Activated CD8-positive, alpha-beta T cell treated with anti-CD3 and anti-CD28 coated beads, Interleukin-2, amount 10 ng/mL, durations not matched to agents 7 days and 5 days (primary cell): ENCODE data around the gene NEK8. TPM values are rescaled to one million over a fixed set of nuclear protein-coding genes. Genes with fewer than 3 reads are reported as not detected.

Source experiments
- ATAC-seq: fragments of 150-1000 bp; cut with Tn5 transposase; one replicate; pipeline ENCODE4 v1.10.0; 2021; ENCODE audit warnings: moderate library complexity
- CTCF ChIA-PET: fragments of 350-600 bp; sonication (Branson Sonifier 250); formaldehyde crosslinking; loops from one replicate; lab custom pipeline; 2021; ENCODE audit warnings: antibody characterized with exemption; lab: Charles Lee
- POLR2A ChIA-PET: fragments of 350-600 bp; sonication (Branson Sonifier 250); formaldehyde crosslinking; loops from one replicate; lab custom pipeline; 2021; ENCODE audit warnings: antibody characterized with exemption; lab: Charles Lee
- DNase-seq: peaks from one replicate; pipeline ENCODE4 v3.0.0-alpha.2; 2020
- H3K27ac Mint-ChIP-seq: one replicate; pipeline ENCODE4 v1.8.0; 2021; ENCODE audit warnings: mild to moderate bottlenecking, mixed read lengths
- H3K27me3 Mint-ChIP-seq: one replicate; pipeline ENCODE4 v1.8.0; 2021; ENCODE audit warnings: low read depth, mixed read lengths
- H3K36me3 Mint-ChIP-seq: one replicate; pipeline ENCODE4 v1.8.0; 2021; ENCODE audit warnings: low read depth, mixed read lengths
- H3K4me1 Mint-ChIP-seq: one replicate; pipeline ENCODE4 v1.8.0; 2021; ENCODE audit warnings: low read depth, mixed read lengths
- H3K4me3 Mint-ChIP-seq: one replicate; pipeline ENCODE4 v1.8.0; 2021; ENCODE audit warnings: mild to moderate bottlenecking, mixed read lengths
- H3K9me3 Mint-ChIP-seq: one replicate; pipeline ENCODE4 v1.8.0; 2022; ENCODE audit warnings: mixed read lengths; ENCODE audit not compliant: insufficient read depth
- total RNA-seq, 2 experiments: library from RNA; stranded (reverse); gene quantifications; one replicate each; pipeline ENCODE4 v1.2.3, GENCODE V29; 2021

Gene NEK8
- total RNA-seq, 2 experiments from 2014 or later = 4.8 to 5.0 TPM

- H3K4me1 Mint-ChIP-seq = peaks cover 55% of the 10 kb centered on the region
- ChIA-PET POLR2A (interaction anchor here (0.5 to 13.0 kb wide), 3 partner anchors 13 to 159 kb away, joined by 5 to 212 read pairs (median 7); partner anchors contain the start of genes NEK8 and TLCD1), CTCF (interaction anchor here (1.0 to 17.5 kb wide), 5 partner anchors 10 to 176 kb away, joined by 3 to 736 read pairs (median 5); partner anchors contain the start of genes NEK8 and TLCD1)
- ATAC-seq = no peak
- no peak overlapping the region for H3K4me3 Mint-ChIP-seq
- no peaks in the 10 kb centered on the region for H3K27me3 Mint-ChIP-seq
- H3K9me3 Mint-ChIP-seq = peaks cover 3% of the 10 kb centered on the region
- peaks cover 29% of the 10 kb centered on the region for H3K36me3 Mint-ChIP-seq
- peak overlapping the region; percentile 64 for H3K27ac Mint-ChIP-seq
- no peak for DNase-seq
Observed at GRCh38 chr17:28740406-28741357, 12.1 kb downstream of the NEK8 start.

GRCh38 chr17:28741358-28742349 is 13.1 kb downstream of the NEK8 start:
- H3K9me3 Mint-ChIP-seq = peaks cover 3% of the 10 kb centered on the region
- peaks cover 57% of the 10 kb centered on the region for H3K4me1 Mint-ChIP-seq
- H3K4me3 Mint-ChIP-seq = no peak overlapping the region
- CTCF ChIA-PET = interaction anchor here (0.6 to 17.5 kb wide), 7 partner anchors 9 to 183 kb away, joined by 3 to 736 read pairs (median 4); partner anchors contain the start of genes NEK8, RPL23A and TLCD1
- no peak for DNase-seq
- POLR2A ChIA-PET = interaction anchor here (1.1 to 13.0 kb wide), 2 partner anchors 10 to 15 kb away, joined by 3 to 212 read pairs; partner anchors contain the start of genes NEK8 and TLCD1
- H3K27me3 Mint-ChIP-seq = no peaks in the 10 kb centered on the region
- peaks cover 27% of the 10 kb centered on the region for H3K36me3 Mint-ChIP-seq
- peak overlapping the region; percentile 64 for H3K27ac Mint-ChIP-seq
- ATAC-seq = no peak

GRCh38 chr17:28743243-28744103 is 14.9 kb downstream of the NEK8 start, which contains the start of gene TRAF4:
Gene TRAF4 (plus strand): TSS chr17:28744011. CDS start chr17:28744113, 102 bp downstream.
- Mint-ChIP-seq H3K27me3 (no peaks in the 10 kb centered on the region), H3K4me1 (peaks cover 53% of the 10 kb centered on the region), H3K27ac (peak within 1 kb of the TSS; percentile 95), H3K4me3 (peak within 1 kb of the TSS; percentile 90), H3K9me3 (peaks cover 3% of the 10 kb centered on the region), H3K36me3 (peaks cover 27% of the 10 kb centered on the region)
- ChIA-PET POLR2A (interaction anchor here (0.9 to 13.0 kb wide), 3 partner anchors 12 to 23 kb away, joined by 3 to 212 read pairs (median 12); partner anchors contain the start of genes NEK8, RPL23A and TLCD1), CTCF (interaction anchor here (0.6 to 17.5 kb wide), 7 partner anchors 14 to 207 kb away, joined by 3 to 736 read pairs (median 3); partner anchors contain the start of genes FLOT2, NEK8, RPL23A and TLCD1)
- ATAC-seq (peak; percentile 86), DNase-seq (peak; percentile 81)

- CTCF ChIA-PET = interaction anchor here (0.9 to 17.5 kb wide), 7 partner anchors 10 to 206 kb away, joined by 3 to 736 read pairs (median 4); partner anchors contain the start of genes NEK8, RPL23A and TLCD1
- H3K4me3 Mint-ChIP-seq = peak overlapping the region; percentile 90
- H3K9me3 Mint-ChIP-seq = peaks cover 3% of the 10 kb centered on the region
- POLR2A ChIA-PET = interaction anchor here (0.9 to 13.0 kb wide), 5 partner anchors 13 to 98 kb away, joined by 3 to 212 read pairs (median 7); partner anchors contain the start of genes FAM222B, NEK8, RPL23A and TLCD1
- no peaks in the 10 kb centered on the region for H3K27me3 Mint-ChIP-seq
- DNase-seq (peak; percentile 79), ATAC-seq (peak; percentile 15)
- peak overlapping the region; percentile 95 for H3K27ac Mint-ChIP-seq
- peaks cover 29% of the 10 kb centered on the region for H3K36me3 Mint-ChIP-seq
- peaks cover 47% of the 10 kb centered on the region for H3K4me1 Mint-ChIP-seq
Observed at GRCh38 chr17:28744104-28744971, 15.8 kb downstream of the NEK8 start.

GRCh38 chr17:28744972-28745785 is 16.6 kb downstream of the NEK8 start:
- Mint-ChIP-seq H3K4me3 (peak overlapping the region; percentile 90), H3K27me3 (no peaks in the 10 kb centered on the region), H3K9me3 (no peaks in the 10 kb centered on the region), H3K27ac (peak overlapping the region; percentile 95), H3K4me1 (peaks cover 47% of the 10 kb centered on the region), H3K36me3 (peaks cover 25% of the 10 kb centered on the region)
- DNase-seq (peak; percentile 57), ATAC-seq (peak; percentile 17)
- ChIA-PET POLR2A (interaction anchor here (0.8 to 13.0 kb wide), 4 partner anchors 19 to 97 kb away, joined by 4 to 212 read pairs (median 6); partner anchors contain the start of genes FAM222B, NEK8, RPL23A and SDF2), CTCF (interaction anchor here (0.9 to 17.5 kb wide), 6 partner anchors 9 to 208 kb away, joined by 3 to 736 read pairs (median 4); partner anchors contain the start of genes NEK8 and TLCD1)

- Mint-ChIP-seq H3K27ac (peak overlapping the region; percentile 95), H3K4me1 (peaks cover 52% of the 10 kb centered on the region), H3K9me3 (no peaks in the 10 kb centered on the region), H3K27me3 (no peaks in the 10 kb centered on the region), H3K4me3 (peak overlapping the region; percentile 90), H3K36me3 (peaks cover 25% of the 10 kb centered on the region)
- ChIA-PET POLR2A (interaction anchor here (0.8 to 13.0 kb wide), 3 partner anchors 20 to 84 kb away, joined by 4 to 212 read pairs (median 7); partner anchors contain the start of genes NEK8, RPL23A, SDF2 and SUPT6H), CTCF (interaction anchor here (0.9 to 17.5 kb wide), 4 partner anchors 17 to 208 kb away, joined by 3 to 736 read pairs (median 68); partner anchors contain the start of genes NEK8 and TLCD1)
- DNase-seq (no peak), ATAC-seq (no peak)
Observed at GRCh38 chr17:28745786-28746411, 17.3 kb downstream of the NEK8 start.

GRCh38 chr17:28746611-28747050 is 18.0 kb downstream of the NEK8 start:
- H3K27ac Mint-ChIP-seq = peak overlapping the region; percentile 95
- H3K27me3 Mint-ChIP-seq = no peaks in the 10 kb centered on the region
- H3K36me3 Mint-ChIP-seq = peaks cover 23% of the 10 kb centered on the region
- ChIA-PET CTCF (interaction anchor here (11.1 to 17.5 kb wide), 2 partner anchors 16 to 19 kb away, joined by 133 to 736 read pairs; partner anchors contain the start of genes NEK8 and TLCD1), POLR2A (interaction anchor here (1.2 to 13.0 kb wide), 3 partner anchors 20 to 35 kb away, joined by 4 to 212 read pairs (median 7); partner anchors contain the start of genes NEK8, PROCA1, RPL23A and TLCD1)
- no peak for DNase-seq
- H3K4me1 Mint-ChIP-seq = peaks cover 45% of the 10 kb centered on the region
- H3K4me3 Mint-ChIP-seq = peak overlapping the region; percentile 90
- ATAC-seq = no peak
- H3K9me3 Mint-ChIP-seq = no peaks in the 10 kb centered on the region
